DOHH2 (cell line): ENCODE data around the gene FILIP1.

Source experiments
- H3F3A ChIP-seq: fragments of 200-600 bp; sonication (generic), shearing (Covaris generic); 2 replicates; pipeline ENCODE4 v1.6.0; 2016; ENCODE audit warnings: antibody characterized with exemption, mild to moderate bottlenecking; ENCODE audit not compliant: control insufficient read depth, insufficient read depth
- H3K27ac ChIP-seq: fragments of 200-600 bp; sonication (generic); 2 replicates; pipeline ENCODE4 v1.5.1; 2014; ENCODE audit warnings: low read depth, mild to moderate bottlenecking, low read length, moderate library complexity
- H3K27me3 ChIP-seq: fragments of 200-600 bp; sonication (generic); 2 replicates; pipeline ENCODE4 v1.6.1; 2014; ENCODE audit warnings: mild to moderate bottlenecking, low read length, mixed read lengths; ENCODE audit not compliant: control insufficient read depth
- H3K36me3 ChIP-seq: fragments of 200-600 bp; sonication (generic); 2 replicates; pipeline ENCODE4 v1.6.1; 2014; ENCODE audit warnings: mild to moderate bottlenecking, low read length, moderate library complexity, mixed read lengths; ENCODE audit not compliant: control insufficient read depth
- H3K4me1 ChIP-seq: fragments of 200-600 bp; sonication (generic); 2 replicates; pipeline ENCODE4 v1.6.1; 2014; ENCODE audit warnings: mild to moderate bottlenecking, low read length, mixed read lengths; ENCODE audit not compliant: control insufficient read depth
- H3K4me2 ChIP-seq: fragments of 200-600 bp; sonication (generic); 2 replicates; pipeline ENCODE4 v1.6.0; 2014; ENCODE audit warnings: mild to moderate bottlenecking, low read length, moderate library complexity
- H3K4me3 ChIP-seq: fragments of 200-600 bp; sonication (generic); 2 replicates; pipeline ENCODE4 v1.5.1; 2014; ENCODE audit warnings: mild to moderate bottlenecking, low read length, mixed read lengths
- H3K79me2 ChIP-seq: fragments of 200-600 bp; sonication (generic); 2 replicates; pipeline ENCODE4 v1.6.1; 2014; ENCODE audit warnings: mild to moderate bottlenecking, low read length, mixed read lengths; ENCODE audit not compliant: control insufficient read depth
- H3K9me2 ChIP-seq: fragments of 200-600 bp; sonication (generic); replicated peaks from 2 replicates; pipeline ENCODE4 v1.6.1; 2014; ENCODE audit warnings: mild to moderate bottlenecking, low read length, mixed read lengths; ENCODE audit not compliant: control insufficient read depth
- H3K9me3 ChIP-seq: fragments of 200-600 bp; sonication (generic); 2 replicates; pipeline ENCODE4 v1.6.1; 2014; ENCODE audit warnings: antibody characterized with exemption, low read length, mixed read lengths; ENCODE audit not compliant: control insufficient read depth, insufficient read depth
- H4K20me1 ChIP-seq: fragments of 200-600 bp; sonication (generic); 2 replicates; pipeline ENCODE4 v1.6.0; 2014; ENCODE audit warnings: low read depth, mild to moderate bottlenecking, antibody characterized with exemption, low read length, moderate library complexity; ENCODE audit not compliant: control insufficient read depth, insufficient read depth
- EZH2phosphoT487 ChIP-seq: fragments of 200-600 bp; sonication (generic); IDR thresholded peaks from 2 replicates; pipeline ENCODE4 v1.6.1; 2017; ENCODE audit warnings: borderline replicate concordance, mild to moderate bottlenecking, antibody characterized with exemption, low read length, moderate library complexity, mixed read lengths
- TF ChIP-seq, protein P1 (sequence below): fragments of 200-600 bp; sonication (generic); IDR thresholded peaks from one replicate; pipeline ENCODE4 v1.5.1; 2014; ENCODE audit warnings: antibody characterized with exemption, mild to moderate bottlenecking, low read depth, low read length; ENCODE audit not compliant: poor library complexity, severe bottlenecking

Gene FILIP1

DNA sequence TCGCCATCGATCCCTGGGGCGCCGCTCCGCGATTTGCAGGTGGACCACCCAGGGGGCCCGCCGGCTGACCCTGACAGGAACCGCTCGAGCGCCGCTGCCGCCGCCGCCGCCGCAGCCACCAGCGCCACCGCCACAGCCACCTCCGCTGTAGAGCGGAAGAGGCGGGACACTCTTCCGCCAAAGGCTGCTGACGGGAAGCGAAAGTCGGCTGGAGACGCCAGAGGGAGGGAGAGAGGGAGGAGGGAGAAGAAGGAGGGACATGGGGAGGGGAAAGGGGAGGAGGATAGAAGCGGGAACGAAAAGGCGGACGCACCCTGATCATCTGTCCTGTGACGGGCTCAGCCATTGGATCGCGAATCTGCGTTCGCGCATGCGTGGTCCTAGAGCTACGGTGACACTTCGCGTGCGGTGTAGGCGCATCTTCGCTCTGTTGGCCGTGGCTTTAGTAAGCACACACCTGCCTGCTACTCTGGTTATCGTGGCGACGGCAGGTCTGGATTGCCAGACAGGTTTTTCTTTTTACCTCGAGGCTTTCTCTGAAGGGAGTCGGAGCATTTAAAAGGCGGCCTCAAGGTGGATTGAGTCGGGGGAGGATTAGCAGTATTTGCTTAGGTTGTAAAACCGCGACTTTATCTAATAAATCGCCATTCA is 208.8 kb downstream of the FILIP1 start, which contains the start of gene TMEM30A:
TMEM30A (minus strand) TSS at position 161 of the 651 bp plus-strand sequence; CDS start at position 7, 154 bp downstream.
- H3K4me3 ChIP-seq: peak within 1 kb of the TSS; percentile 95
- no peaks in the 10 kb centered on the region for H3K9me2 ChIP-seq
- H3K27me3 ChIP-seq: no peaks in the 10 kb centered on the region
- peaks cover 12% of the 10 kb centered on the region for H4K20me1 ChIP-seq
- H3F3A ChIP-seq: no peaks in the 10 kb centered on the region
- peaks cover 87% of the 10 kb centered on the region for H3K79me2 ChIP-seq
- TF ChIP-seq, protein P1, sequence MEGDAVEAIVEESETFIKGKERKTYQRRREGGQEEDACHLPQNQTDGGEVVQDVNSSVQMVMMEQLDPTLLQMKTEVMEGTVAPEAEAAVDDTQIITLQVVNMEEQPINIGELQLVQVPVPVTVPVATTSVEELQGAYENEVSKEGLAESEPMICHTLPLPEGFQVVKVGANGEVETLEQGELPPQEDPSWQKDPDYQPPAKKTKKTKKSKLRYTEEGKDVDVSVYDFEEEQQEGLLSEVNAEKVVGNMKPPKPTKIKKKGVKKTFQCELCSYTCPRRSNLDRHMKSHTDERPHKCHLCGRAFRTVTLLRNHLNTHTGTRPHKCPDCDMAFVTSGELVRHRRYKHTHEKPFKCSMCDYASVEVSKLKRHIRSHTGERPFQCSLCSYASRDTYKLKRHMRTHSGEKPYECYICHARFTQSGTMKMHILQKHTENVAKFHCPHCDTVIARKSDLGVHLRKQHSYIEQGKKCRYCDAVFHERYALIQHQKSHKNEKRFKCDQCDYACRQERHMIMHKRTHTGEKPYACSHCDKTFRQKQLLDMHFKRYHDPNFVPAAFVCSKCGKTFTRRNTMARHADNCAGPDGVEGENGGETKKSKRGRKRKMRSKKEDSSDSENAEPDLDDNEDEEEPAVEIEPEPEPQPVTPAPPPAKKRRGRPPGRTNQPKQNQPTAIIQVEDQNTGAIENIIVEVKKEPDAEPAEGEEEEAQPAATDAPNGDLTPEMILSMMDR: no peak
- no peak for TF ChIP-seq EZH2phosphoT487
- H3K4me2 ChIP-seq: peak within 1 kb of the TSS; percentile 82
- H3K36me3 ChIP-seq: peaks cover 21% of the 10 kb centered on the region
- no peaks in the 10 kb centered on the region for H3K9me3 ChIP-seq
- H3K4me1 ChIP-seq: peaks cover 46% of the 10 kb centered on the region
- peak within 1 kb of the TSS; percentile 83 for H3K27ac ChIP-seq

DNA sequence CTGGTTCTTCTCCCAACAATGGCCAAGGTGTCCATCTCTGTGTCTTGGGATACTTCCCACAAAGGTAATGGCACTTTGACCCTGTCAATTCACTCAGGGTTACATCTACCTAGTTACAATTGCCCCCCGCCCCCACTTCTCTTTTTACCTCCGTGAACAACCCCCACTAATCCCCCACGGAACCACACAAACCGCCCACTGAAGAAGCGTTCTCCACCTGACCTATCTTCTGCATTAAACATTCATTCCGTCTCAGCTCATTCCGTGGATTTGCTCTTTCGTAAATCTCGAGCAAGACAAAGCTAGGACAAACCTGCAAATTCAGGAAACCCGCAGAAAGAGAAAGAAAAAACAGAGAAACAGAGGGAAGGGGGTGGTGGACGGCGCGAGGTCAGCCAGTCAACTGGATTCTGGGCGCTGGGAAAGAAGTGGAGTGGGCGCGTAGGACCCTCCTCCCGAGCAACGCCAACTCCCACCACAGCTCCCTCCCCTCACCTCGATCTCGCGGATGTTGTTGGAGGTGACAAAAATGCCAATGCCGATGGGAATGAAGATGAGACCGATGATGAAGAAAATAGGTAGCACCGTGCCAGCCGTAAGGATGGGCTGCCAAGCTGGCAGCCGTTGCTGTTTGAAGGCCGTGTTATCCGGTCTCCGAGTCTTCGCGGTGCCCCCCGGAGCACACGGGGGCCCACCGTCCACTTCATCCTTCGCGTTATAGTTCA is 209.5 kb downstream of the FILIP1 start:
- peaks cover 94% of the 10 kb centered on the region for H3K79me2 ChIP-seq
- H3K27ac ChIP-seq: peak overlapping the region; percentile 83
- no peaks in the 10 kb centered on the region for H3K9me2 ChIP-seq
- peaks cover 25% of the 10 kb centered on the region for H3K36me3 ChIP-seq
- no peaks in the 10 kb centered on the region for H3K9me3 ChIP-seq
- peaks cover 12% of the 10 kb centered on the region for H4K20me1 ChIP-seq
- H3K4me3 ChIP-seq: peak overlapping the region; percentile 95
- TF ChIP-seq, protein P1: no peak
- no peak for TF ChIP-seq EZH2phosphoT487
- H3K4me2 ChIP-seq: peak overlapping the region; percentile 71
- peaks cover 49% of the 10 kb centered on the region for H3K4me1 ChIP-seq
- no peaks in the 10 kb centered on the region for H3F3A ChIP-seq
- H3K27me3 ChIP-seq: no peaks in the 10 kb centered on the region

DNA sequence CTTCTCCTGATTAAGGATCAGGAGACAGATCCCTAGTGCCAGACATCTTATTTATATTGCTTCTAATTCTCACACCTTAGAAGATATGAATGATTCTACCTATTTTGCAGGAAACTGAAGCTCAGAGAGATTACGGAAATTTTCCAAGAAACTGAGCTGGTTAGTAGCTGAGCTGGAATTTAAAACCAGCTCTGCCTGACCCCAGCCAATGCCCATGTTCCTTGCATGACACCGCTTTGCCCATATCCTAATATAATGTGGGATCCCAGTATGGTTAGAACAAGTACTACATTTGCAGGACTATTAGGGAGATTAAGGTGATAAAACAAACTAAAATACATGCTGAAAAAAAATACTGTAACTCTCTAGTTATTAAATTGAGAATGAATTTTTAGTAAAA is 210.9 kb downstream of the FILIP1 start:
- Histone ChIP-seq H3K4me1 (peaks cover 48% of the 10 kb centered on the region), H3K9me2 (no peaks in the 10 kb centered on the region), H3K27ac (no peak overlapping the region), H3K36me3 (peaks cover 33% of the 10 kb centered on the region), H3K9me3 (no peaks in the 10 kb centered on the region), H3K27me3 (no peaks in the 10 kb centered on the region), H3F3A (no peaks in the 10 kb centered on the region), H4K20me1 (peaks cover 12% of the 10 kb centered on the region), H3K79me2 (peaks cover 97% of the 10 kb centered on the region), H3K4me3 (peak overlapping the region; percentile 95), H3K4me2 (peak overlapping the region; percentile 71)
- TF ChIP-seq, protein P1: no peak
- no peak for TF ChIP-seq EZH2phosphoT487
